Globus pallidus (tissue), 1 donor: ENCODE measurements around the gene ADA.
"Not testable (repeated sequence)": the region's sequence is repeated elsewhere in the genome, so short reads cannot be mapped to it uniquely, and the experiment has no call there.

Experiments used
- DNase-seq: peaks from one replicate; pipeline ENCODE4 v3.0.0-alpha.2; 2015; ENCODE audit warnings: low spot score

Gene ADA

GRCh38 chr20:44651684-44652423 is at the start of gene ADA:
ADA (minus strand) TSS chr20:44651699; CDS start chr20:44651607, 92 bp downstream.
- peak; percentile 66 for DNase-seq

DNA sequence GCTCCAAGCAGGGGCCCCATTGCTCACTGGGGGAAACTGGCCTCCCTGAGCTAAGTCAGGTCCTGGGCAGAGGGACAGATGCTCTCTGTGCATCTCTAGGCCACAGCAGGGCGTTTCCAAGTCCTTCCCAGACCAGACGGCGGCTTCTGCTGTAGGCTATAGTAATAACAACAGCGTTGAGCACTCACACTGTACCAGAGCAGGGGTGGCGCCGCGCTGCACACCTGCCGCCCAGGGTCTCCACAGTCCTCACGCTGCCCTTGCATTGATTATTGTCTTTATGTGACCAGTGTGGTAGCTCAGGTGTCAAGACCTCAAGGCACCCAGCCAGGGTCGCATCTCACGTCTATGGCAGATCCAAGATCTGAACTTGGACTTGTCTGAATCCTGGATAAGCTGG is 48.8 kb upstream of the ADA start:
- no peak for DNase-seq

DNA sequence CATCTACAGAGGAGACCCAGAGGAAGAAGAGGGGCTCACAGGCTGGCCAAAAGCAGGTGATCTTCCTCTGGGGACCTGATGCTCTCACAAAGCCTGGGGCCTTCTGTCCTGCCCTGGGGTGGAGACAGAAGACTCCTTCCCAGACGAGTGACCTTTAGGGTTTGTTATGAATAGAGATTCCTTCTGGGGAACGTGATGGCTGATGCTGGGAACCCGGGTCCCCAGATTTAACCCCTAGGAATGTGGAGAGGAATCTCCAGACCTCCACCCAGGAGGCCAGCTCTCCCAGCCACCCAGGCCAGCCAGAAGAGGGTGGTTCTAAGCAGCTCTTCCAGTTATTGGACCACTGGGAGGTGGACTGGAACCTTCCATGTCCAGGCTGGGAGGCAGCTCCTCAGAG is 46.9 kb upstream of the ADA start:
- no peak for DNase-seq

DNA sequence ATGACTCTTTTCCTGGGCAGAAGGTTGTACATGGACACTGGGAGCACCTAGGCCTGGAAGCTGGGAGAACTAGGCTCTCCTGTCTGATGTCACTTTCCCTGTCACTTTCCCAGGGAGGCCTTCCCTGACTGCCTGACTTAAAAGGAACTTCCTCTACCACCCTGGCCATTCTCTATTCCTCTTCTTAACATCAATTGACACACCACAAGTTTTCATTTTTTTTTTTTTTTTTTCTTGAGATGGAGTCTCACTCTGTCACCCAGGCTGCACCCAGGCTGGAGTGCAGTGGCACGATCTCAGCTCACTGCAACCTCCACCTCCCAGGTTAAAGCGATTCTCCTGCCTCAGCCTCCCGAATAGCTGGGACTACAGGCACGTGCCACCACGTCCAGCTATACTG is 45.5 kb upstream of the ADA start:
- DNase-seq, result not testable (repeated sequence)

- no peak for DNase-seq
Measured at GRCh38 chr20:44696315-44696714, 44.8 kb upstream of the ADA start.

GRCh38 chr20:44695674-44696300 is 44.3 kb upstream of the ADA start:
- DNase-seq, result no peak

GRCh38 chr20:44695295-44695673 is 43.8 kb upstream of the ADA start:
- no peak for DNase-seq

- no peak for DNase-seq
Measured at GRCh38 chr20:44694159-44694558, 42.7 kb upstream of the ADA start.

DNA sequence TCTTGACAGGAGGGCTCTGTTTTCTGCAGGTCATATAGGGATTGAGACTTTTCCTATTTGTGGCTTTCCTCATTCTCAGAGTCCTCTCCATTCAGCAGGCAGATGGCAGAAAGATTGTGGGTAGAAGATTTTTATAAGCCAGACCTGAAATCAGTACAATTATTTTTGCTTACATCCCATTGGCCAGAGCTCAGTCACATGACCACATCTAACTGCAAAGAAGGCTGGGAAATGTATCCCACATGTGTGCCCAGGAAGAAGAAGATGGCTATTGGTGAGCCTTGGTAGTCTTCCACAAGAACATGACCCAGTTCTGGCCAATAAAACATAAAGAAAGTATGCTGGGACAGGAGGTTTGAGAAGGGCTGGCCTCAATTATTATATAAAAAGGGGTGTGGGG is 42.1 kb upstream of the ADA start:
- no peak for DNase-seq

- DNase-seq, result no peak
Measured at GRCh38 chr20:44692932-44693480, 41.5 kb upstream of the ADA start.

DNA sequence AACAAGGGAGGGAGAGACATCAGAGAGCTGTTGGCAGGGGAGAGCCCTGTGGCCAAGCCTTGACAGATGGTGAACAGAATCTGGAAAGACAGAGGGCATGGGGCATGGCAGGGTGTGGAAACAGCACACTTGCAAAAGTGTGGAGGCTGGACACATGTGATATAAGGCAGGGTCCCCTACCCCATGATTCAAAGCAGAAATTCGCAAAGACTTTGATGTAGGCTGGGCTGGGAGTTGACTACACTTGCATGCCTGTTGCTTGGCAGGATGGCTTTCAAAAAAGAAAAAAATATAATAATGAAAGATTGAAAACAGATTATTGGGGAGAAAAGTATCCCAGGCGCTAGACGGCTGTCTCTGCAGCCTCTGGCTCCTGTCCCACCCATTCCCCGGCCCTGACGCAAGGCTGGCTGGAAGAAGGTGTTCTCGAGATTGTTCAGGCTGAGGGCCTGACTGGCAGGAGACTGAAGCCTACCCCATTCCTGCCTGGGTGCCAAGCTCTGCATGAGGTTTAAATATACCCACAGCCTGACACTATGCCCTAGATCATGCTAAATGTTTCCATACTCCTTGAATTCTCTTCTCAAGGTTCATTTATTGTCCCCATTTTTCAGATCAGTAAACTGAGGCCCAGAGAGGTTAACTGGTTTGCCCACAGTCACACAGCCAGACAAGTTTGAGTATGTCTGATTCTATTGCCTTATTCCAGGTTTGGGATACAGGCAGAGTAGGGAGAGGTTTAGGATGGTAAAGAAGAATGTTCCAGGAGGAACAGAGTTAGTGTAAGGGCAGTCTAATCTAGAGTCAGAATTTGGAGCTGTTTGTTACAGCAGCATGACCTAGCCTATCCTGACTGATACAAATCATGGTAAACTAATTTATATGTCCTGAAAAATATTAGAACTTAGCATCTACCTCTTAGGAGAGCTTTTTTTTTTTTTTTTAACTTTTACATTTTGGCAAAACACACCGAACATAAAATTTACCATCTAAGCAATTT is 40.2 kb upstream of the ADA start:
- DNase-seq, result no peak

GRCh38 chr20:44690781-44691423 is 39.4 kb upstream of the ADA start:
- no peak for DNase-seq

DNA sequence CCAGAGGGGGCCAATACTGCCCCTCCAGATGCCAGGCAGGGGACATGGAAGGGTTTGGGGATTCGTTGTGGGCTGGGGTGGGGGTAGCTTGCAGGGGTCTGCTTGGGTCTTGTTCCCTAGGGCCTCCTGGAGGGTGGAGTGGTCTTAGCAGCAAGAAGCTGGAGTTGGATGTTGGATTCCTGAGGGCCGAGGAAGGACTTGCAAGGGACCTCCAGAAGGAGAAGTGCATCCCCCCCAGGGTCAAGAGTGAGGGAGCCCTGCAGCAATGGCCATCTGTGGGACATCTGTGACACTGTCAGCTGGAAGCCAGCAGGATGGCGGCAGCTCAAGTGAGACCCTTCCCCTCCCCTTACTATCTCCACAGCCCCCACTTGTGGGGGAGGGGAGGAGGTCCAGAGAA is 38.3 kb upstream of the ADA start:
- no peak for DNase-seq

DNA sequence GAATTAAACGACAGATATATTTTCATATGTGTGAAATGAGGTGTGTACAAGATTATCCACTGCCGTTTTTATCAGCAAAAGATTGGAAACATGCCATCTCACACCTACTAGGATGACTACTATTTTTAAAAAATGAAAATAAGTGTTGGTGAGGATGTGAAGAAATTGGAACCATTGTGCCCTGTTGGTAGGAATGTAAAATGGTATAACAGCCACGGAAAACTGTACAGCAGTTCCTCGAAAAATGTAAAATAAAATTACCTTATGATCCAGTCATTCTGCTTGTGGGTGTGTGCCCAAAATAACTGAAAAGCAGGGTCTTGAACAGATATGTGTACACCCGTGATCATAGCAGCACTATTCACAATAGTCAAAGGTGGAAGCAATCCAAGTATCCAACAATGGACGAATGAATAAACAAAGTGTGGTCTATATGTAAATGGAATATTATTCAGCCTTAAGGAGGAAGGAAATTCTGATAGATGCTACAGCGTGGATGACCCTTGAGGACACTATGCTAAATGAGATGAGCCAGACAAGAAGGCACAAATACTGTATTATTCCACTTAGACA is 36.6 kb upstream of the ADA start:
- DNase-seq, result peak; percentile 78

DNA sequence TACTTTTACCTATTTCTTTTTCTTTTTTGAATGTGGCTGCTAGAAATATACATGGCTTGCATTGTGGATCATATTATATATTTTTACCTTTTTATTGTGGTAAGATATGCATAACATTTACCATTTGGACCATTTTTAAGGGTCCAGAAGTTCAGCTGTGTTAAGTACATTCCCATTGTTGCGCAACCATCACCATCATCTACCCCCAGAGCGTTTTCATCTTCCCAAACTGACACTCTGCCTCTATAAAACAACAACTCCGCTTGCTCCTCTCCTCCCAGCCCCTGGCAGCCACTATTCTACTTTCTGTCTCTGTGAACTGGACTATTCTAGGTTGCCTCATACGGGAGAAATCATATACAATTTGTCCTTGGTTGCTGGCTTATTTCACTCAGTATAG is 35.4 kb upstream of the ADA start:
- no peak for DNase-seq

DNA sequence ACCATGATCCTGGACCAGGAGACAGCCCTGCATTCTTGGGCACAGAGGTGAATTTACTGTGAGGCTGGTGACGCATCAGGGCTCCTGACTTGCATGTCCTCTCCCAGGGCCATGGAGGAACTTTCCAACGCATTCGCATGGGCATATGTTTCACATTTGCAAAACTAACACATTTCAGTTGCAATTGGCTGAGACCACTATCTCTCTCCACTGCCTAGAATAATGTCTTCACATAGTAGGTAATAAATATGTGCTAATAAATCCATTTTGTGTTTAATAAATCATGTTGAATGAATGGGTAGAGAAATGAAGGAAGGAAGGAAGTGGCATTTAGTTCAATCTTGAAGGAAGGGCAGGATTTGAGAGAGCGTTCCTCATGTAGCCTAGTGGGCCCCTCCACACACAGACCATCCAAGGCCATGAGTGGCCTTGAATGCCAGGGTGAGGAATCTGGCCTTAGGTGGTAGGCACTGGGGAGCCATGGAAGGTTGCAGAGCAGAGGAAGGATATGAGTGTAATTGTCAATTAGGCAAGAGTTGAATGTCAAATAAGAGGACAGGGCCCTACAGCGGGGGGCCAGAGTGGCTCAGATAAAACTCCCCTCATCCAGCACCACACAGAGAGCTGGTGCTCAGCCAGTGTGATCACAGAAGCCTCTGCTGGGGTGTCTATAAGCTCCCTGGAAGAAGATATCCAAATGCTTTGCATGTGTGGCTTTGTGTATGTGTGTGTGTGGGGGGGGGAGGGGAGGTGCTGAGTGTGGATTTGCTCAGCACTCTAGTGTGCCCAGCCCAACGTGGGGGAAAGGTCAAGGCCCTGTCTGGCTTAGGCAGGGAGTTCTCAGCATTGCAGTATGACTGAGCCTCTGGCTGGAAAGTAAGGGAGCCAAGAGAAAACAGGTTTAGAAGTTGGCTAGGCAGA is 32.8 kb upstream of the ADA start:
- DNase-seq, result no peak

DNA sequence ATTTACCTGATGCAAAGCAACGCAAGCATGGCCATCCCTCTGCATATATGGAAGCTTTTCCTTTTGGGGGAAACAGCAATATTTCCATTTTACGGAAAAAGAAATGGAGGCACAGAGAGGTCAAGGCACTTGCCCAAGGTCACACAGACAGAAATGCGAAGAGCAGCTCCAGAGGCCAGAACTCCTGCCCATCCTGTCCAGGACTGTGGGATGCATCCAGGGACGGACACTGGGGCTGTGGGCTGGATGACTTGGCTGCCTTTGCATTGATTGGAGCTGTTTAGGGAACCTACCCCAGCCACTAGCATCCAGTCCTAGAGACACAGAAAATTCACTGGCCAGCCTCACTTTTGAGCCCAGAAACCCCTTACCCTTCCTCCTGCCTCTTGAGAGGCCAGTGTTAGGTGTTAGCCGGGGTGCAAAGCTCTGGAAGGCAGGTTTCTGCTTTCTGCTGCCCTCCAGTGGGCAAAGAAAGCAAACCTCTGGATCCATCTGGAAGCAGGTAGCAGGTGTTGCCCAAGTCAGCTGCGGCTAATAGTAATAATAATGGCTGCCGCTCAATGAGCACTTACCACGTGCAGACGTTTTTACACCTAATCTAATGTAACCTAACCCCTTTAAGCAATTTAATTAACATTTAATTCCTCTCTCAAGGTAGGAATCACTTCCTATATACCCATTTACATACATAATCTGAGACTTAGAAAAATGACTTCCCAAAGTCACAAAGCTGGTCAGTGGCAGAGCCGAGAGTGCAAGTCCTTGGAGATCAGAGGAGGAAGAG is 32.0 kb upstream of the ADA start:
- no peak for DNase-seq

- no peak for DNase-seq
Measured at GRCh38 chr20:44681796-44682566, 30.5 kb upstream of the ADA start.
